Measurements from ENCODE around the gene TMEM229A.
A peak's percentile ranks its signal among the peaks of the same experiment; 100 is the strongest.

TMEM229A gene

GRCh38 chr7:124035706-124036105 is 2.8 kb upstream of the TMEM229A start:
- TF ChIP-seq CTCF (IDR thresholded peaks at IDR 0.05; ENCODE audit: unreplicated experiment in 3 of 3) = no peak

GRCh38 chr7:124034754-124035100 is 1.9 kb upstream of the TMEM229A start:
- no peak overlapping the region for H3K27ac Mint-ChIP-seq
- peaks cover 10% of the 10 kb centered on the region for H3K4me1 Mint-ChIP-seq
- no peaks in the 10 kb centered on the region for H3K9me3 Mint-ChIP-seq
- H3K27me3 Mint-ChIP-seq (ENCODE audit: low read depth) = peaks cover 78% of the 10 kb centered on the region
- TF ChIP-seq CTCF (IDR thresholded peaks at IDR 0.05; ENCODE audit: unreplicated experiment in 3 of 3) = no peak
- no peaks in the 10 kb centered on the region for H3K36me3 Mint-ChIP-seq (ENCODE audit: low read depth)
- peak overlapping the region in 2 of 3 experiments; percentile 69 to 75 for H3K4me3 Mint-ChIP-seq

More at GRCh38 chr7:124035706-124036105, 2.8 kb upstream of the TMEM229A start:
- Mint-ChIP-seq H3K4me3 (no peak overlapping the region), H3K36me3 (ENCODE audit: low read depth) (no peaks in the 10 kb centered on the region), H3K4me1 (peaks cover 10% of the 10 kb centered on the region), H3K27me3 (ENCODE audit: low read depth) (peaks cover 68% of the 10 kb centered on the region), H3K9me3 (no peaks in the 10 kb centered on the region), H3K27ac (no peak overlapping the region)

- peak overlapping the region; percentile 82 to 87 (median 87) for H3K4me3 Mint-ChIP-seq
- H3K27me3 Mint-ChIP-seq (ENCODE audit: low read depth) = peaks cover 83% of the 10 kb centered on the region
- no peaks in the 10 kb centered on the region for H3K36me3 Mint-ChIP-seq (ENCODE audit: low read depth)
- H3K27ac Mint-ChIP-seq = no peak overlapping the region
- peaks cover 10% of the 10 kb centered on the region for H3K4me1 Mint-ChIP-seq
- no peaks in the 10 kb centered on the region for H3K9me3 Mint-ChIP-seq
- TF ChIP-seq CTCF (IDR thresholded peaks at IDR 0.05; ENCODE audit: unreplicated experiment in 3 of 3) = no peak
Measured at GRCh38 chr7:124033807-124034753, 1.2 kb upstream of the TMEM229A start.

- no peaks in the 10 kb centered on the region for H3K9me3 Mint-ChIP-seq
- H3K27me3 Mint-ChIP-seq (ENCODE audit: low read depth) = peaks cover 89% of the 10 kb centered on the region
- H3K27ac Mint-ChIP-seq = no peak overlapping the region
- peaks cover 10% of the 10 kb centered on the region for H3K4me1 Mint-ChIP-seq
- peak overlapping the region; percentile 82 to 87 (median 87) for H3K4me3 Mint-ChIP-seq
- H3K36me3 Mint-ChIP-seq (ENCODE audit: low read depth) = no peaks in the 10 kb centered on the region
- TF ChIP-seq CTCF (IDR thresholded peaks at IDR 0.05; ENCODE audit: unreplicated experiment in 3 of 3) = no peak
Measured at GRCh38 chr7:124033095-124033806, 384 bp upstream of the TMEM229A start.

- TF ChIP-seq CTCF (IDR thresholded peaks at IDR 0.05; ENCODE audit: unreplicated experiment in 3 of 3) = no peak
- H3K27ac Mint-ChIP-seq = no peak overlapping the region
Measured at GRCh38 chr7:124031919-124032318, 948 bp downstream of the TMEM229A start.

More at GRCh38 chr7:124031919-124032318, 948 bp downstream of the TMEM229A start:
- no peaks in the 10 kb centered on the region for H3K9me3 Mint-ChIP-seq
- H3K4me1 Mint-ChIP-seq = peaks cover 10% of the 10 kb centered on the region
- no peaks in the 10 kb centered on the region for H3K36me3 Mint-ChIP-seq (ENCODE audit: low read depth)
- peaks cover 80% of the 10 kb centered on the region for H3K27me3 Mint-ChIP-seq (ENCODE audit: low read depth)
- H3K4me3 Mint-ChIP-seq = peak overlapping the region; percentile 89 to 91 (median 90)
